ENCODE measurements around the gene KIRREL3. TPM values are rescaled to one million over a fixed set of nuclear protein-coding genes. Genes with fewer than 3 reads are reported as not detected.

KIRREL3 gene
- total and polyA plus RNA-seq, 2 of the 4 experiments (the other 2 are of a cell fraction): 10.9 to 15.9 TPM

GRCh38 chr11:127006311-127006710 is 5.7 kb upstream of the KIRREL3 start:
- Histone ChIP-seq H2BK5ac (ENCODE audit: low read depth, low read length, poor library complexity, severe bottlenecking) (no peak overlapping the region), H4K8ac (ENCODE audit: low read depth in 2 of 2, low read length in 2 of 2) (no peak overlapping the region), H3K4me1 (ENCODE audit: control insufficient read depth, insufficient read depth, low read length) (peaks cover 7% of the 10 kb centered on the region), H2BK20ac (ENCODE audit: low read depth, low read length) (no peak overlapping the region), H3K56ac (ENCODE audit: extremely low read depth, insufficient read depth, low read length) (no peak overlapping the region), H2AFZ (replicated peaks; ENCODE audit: low read length, poor library complexity) (no peak overlapping the region), H2AK9ac (replicated peaks; ENCODE audit: low read depth, low read length, poor library complexity) (no peak overlapping the region), H3K27me3 (ENCODE audit: control insufficient read depth, insufficient read depth, low read length) (peaks cover 26% of the 10 kb centered on the region), H3K79me1 (ENCODE audit: low read depth in 1 of 2, low read length in 2 of 2) (no peaks in the 10 kb centered on the region; a peak in 2 of 4 replicates), H3K9me3 (ENCODE audit: control insufficient read depth, insufficient read depth, low read length) (no peaks in the 10 kb centered on the region), H3K18ac (ENCODE audit: low read depth, low read length) (no peak overlapping the region), H3K23ac (ENCODE audit: low read depth, low read length) (no peak overlapping the region), H2BK15ac (ENCODE audit: low read depth, low read length) (no peak overlapping the region), H4K5ac (ENCODE audit: low read depth, low read length) (no peak overlapping the region), H3K36me3 (ENCODE audit: control insufficient read depth, insufficient read depth, low read length) (no peaks in the 10 kb centered on the region), H2AK5ac (ENCODE audit: low read depth, low read length) (no peak overlapping the region), H2BK120ac (ENCODE audit: low read depth, low read length) (no peak overlapping the region), H3K27ac (ENCODE audit: insufficient read depth, low read length) (no peak overlapping the region), H3K9me1 (ENCODE audit: insufficient read depth, low read length) (no peaks in the 10 kb centered on the region), H4K91ac (ENCODE audit: insufficient read depth, low read depth, low read length) (no peak overlapping the region), H3K14ac (replicated peaks; ENCODE audit: low read depth, low read length) (no peak overlapping the region), H3K4ac (ENCODE audit: low read depth, low read length) (no peak overlapping the region), H3K4me3 (ENCODE audit: insufficient read depth, low read depth, low read length) (no peak overlapping the region), H4K20me1 (ENCODE audit: insufficient read depth, low read length) (no peaks in the 10 kb centered on the region), H3K4me2 (ENCODE audit: low read depth, low read length) (no peak overlapping the region), H3K9ac (ENCODE audit: low read depth, low read length) (no peak overlapping the region)
- peak; percentile 55 for DNase-seq
- 60% methylated on average over 1 of the region's 2 CpGs; no CpG with 5 or more reads in 1 of the 2 experiments for WGBS, 2 experiments (ENCODE audit: extremely low coverage in 2 of 2, insufficient read length in 1 of 2)
- in situ Hi-C loops (cut with MboI; ENCODE audit: low sequenced_read_pairs): no loop called here
- no peak for TF ChIP-seq CHD1 (IDR thresholded peaks at IDR 0.05; ENCODE audit: low read depth, low read length)
- no peak for TF ChIP-seq MAFK (IDR thresholded peaks at IDR 0.05; ENCODE audit: low read depth, low read length)
- no peak for TF ChIP-seq CEBPB (IDR thresholded peaks at IDR 0.05; ENCODE audit: low read depth, low read length)
- TF ChIP-seq BHLHE40 (IDR thresholded peaks at IDR 0.05; ENCODE audit: low read depth, low read length): no peak
- no peak for TF ChIP-seq NFE2L2 (IDR thresholded peaks at IDR 0.05; ENCODE audit: low read depth, low read length)
- TF ChIP-seq USF2 (IDR thresholded peaks at IDR 0.05; ENCODE audit: low read depth, low read length): no peak
- TF ChIP-seq MAZ (IDR thresholded peaks at IDR 0.05; ENCODE audit: borderline replicate concordance, low read depth, low read length): no peak
- TF ChIP-seq RAD21 (IDR thresholded peaks at IDR 0.05; ENCODE audit: low read length): no peak
- no peak for TF ChIP-seq RCOR1 (IDR thresholded peaks at IDR 0.05; ENCODE audit: insufficient replicate concordance, low read length)
- no peak for TF ChIP-seq POLR2A (IDR thresholded peaks at IDR 0.05; ENCODE audit: low read depth, low read length)
- TF ChIP-seq FOS (IDR thresholded peaks at IDR 0.05; ENCODE audit: low read depth, low read length): no peak
- TF ChIP-seq RFX5 (IDR thresholded peaks at IDR 0.05; ENCODE audit: low read depth, low read length): no peak
- TF ChIP-seq MXI1 (IDR thresholded peaks at IDR 0.05; ENCODE audit: borderline replicate concordance, low read depth, low read length): no peak
- TF ChIP-seq, protein P1, sequence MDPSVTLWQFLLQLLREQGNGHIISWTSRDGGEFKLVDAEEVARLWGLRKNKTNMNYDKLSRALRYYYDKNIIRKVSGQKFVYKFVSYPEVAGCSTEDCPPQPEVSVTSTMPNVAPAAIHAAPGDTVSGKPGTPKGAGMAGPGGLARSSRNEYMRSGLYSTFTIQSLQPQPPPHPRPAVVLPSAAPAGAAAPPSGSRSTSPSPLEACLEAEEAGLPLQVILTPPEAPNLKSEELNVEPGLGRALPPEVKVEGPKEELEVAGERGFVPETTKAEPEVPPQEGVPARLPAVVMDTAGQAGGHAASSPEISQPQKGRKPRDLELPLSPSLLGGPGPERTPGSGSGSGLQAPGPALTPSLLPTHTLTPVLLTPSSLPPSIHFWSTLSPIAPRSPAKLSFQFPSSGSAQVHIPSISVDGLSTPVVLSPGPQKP (IDR thresholded peaks at IDR 0.05; ENCODE audit: borderline replicate concordance, low read depth, low read length): no peak
- TF ChIP-seq SMC3 (IDR thresholded peaks at IDR 0.05; ENCODE audit: low read depth, low read length): no peak
- TF ChIP-seq CTCF (conservative IDR thresholded peaks at IDR 0.05; ENCODE audit: low read depth, low read length): no peak
- no TSS peak for BruUV-seq (replicated peaks)
- ATAC-seq (ENCODE audit: low read depth): no peak
- dilution Hi-C loops (cut with HindIII; ENCODE audit: low sequenced_read_pairs, unreplicated experiment): no loop called here
- ChIA-PET POLR2A (ENCODE audit: unreplicated experiment) (no interaction called here), CTCF (interaction anchor here (0.8 kb wide), 1 partner anchor 100 kb away, joined by 3 read pairs; no protein-coding TSS in a partner anchor)
- intact Hi-C loops (cut with micrococcal nuclease): no loop called here

Data from IMR-90 (cell line).